Breast epithelium (tissue), 3 donors: ENCODE data around the gene HIVEP3.

ENCODE experiments used
- CTCF ChIP-seq, 3 donors: fragments of 450-650 bp; IDR thresholded peaks; one replicate each; pipeline ENCODE4 v1.5.1; 2016 to 2017; ENCODE audit warnings: antibody characterized with exemption in 3 of 3, mild to moderate bottlenecking in 3 of 3, moderate library complexity in 3 of 3
- POLR2AphosphoS5 ChIP-seq, 3 donors: sonication (generic); formaldehyde crosslinking; IDR thresholded peaks; one replicate each; pipeline ENCODE4 v1.6.1; 2017; ENCODE audit warnings: antibody characterized with exemption in 3 of 3

DNA sequence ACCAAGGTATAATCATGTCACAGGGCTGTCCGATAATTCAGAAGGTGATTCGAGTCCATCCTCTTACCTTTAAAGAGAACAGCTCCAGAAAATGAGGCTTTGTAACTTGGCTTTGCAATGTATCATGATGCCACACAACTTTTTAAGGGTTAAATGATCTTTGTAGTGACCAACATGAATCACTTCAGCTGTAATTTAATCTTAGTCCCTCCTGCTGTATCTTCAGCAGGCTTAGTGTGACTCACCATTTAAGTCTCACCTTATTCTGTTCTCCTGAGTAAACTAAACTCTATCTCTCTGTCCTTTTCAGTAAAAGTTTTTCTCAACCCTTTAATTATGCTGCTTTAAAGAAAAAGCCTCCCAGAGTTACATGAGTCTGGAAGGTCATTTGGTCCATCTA, 1.9 kb upstream of the HIVEP3 start:
- TF ChIP-seq CTCF (IDR thresholded peaks at IDR 0.05) (no peak), POLR2AphosphoS5 (IDR thresholded peaks at IDR 0.05) (no peak)
